Thoracic aorta (tissue), 2 donors: ENCODE results near the gene BCAS3. TPM values are rescaled to one million over a fixed set of nuclear protein-coding genes. Genes with fewer than 3 reads are reported as not detected.

Source experiments
- ATAC-seq: fragments of 150-250 bp; one replicate; pipeline ENCODE4 v1.8.0; 2017; ENCODE audit warnings: low read depth; ENCODE audit not compliant: insufficient number of reproducible peaks, low FRiP score
- DNase-seq: peaks from one replicate; pipeline ENCODE4 v3.0.0-alpha.2; 2020; ENCODE audit warnings: low spot score
- H3K27ac ChIP-seq, 2 donors: fragments of 200-600 bp; sonication (generic); 1 replicate in 1 of 2; 2 replicates in 1 of 2; pipeline ENCODE4 v1.5.1; 2016; ENCODE audit warnings: mild to moderate bottlenecking in 2 of 2, moderate library complexity in 2 of 2
- H3K27me3 ChIP-seq: fragments of 200-600 bp; sonication (generic); replicated peaks from 2 replicates; pipeline ENCODE4 v1.6.0; 2016; ENCODE audit warnings: mild to moderate bottlenecking; ENCODE audit not compliant: insufficient read depth
- H3K36me3 ChIP-seq: fragments of 200-600 bp; sonication (generic); one replicate; pipeline ENCODE4 v1.5.1; 2016
- H3K4me1 ChIP-seq, 2 donors: fragments of 200-600 bp; sonication (generic); 1 replicate in 1 of 2; 2 replicates in 1 of 2; pipeline versions ENCODE4 v1.5.1 to v1.6.0; 2016; ENCODE audit warnings: low read depth in 2 of 2, mild to moderate bottlenecking in 1 of 2; ENCODE audit not compliant: control insufficient read depth in 1 of 2
- H3K4me3 ChIP-seq: fragments of 200-600 bp; sonication (generic); 2 replicates; pipeline ENCODE4 v1.5.1; 2016; ENCODE audit warnings: mild to moderate bottlenecking
- H3K9me3 ChIP-seq: fragments of 200-600 bp; sonication (generic); 2 replicates; pipeline ENCODE4 v1.5.1; 2016
- CTCF ChIP-seq: fragments of 200-600 bp; sonication (generic); IDR thresholded peaks from one replicate; pipeline ENCODE4 v1.5.1; 2019; ENCODE audit warnings: antibody characterized with exemption
- total RNA-seq, 2 donors: library from RNA; depleted of rRNA; stranded (reverse); fragments of >200 nt; gene quantifications; one replicate each; pipeline versions ENCODE4 v1.1.0 to v1.2.3, GENCODE V29; 2016

BCAS3 gene
- total RNA-seq, 2 donors from 2014 or later = 35.1 to 69.3 TPM

- no peak overlapping the region for H3K4me3 ChIP-seq
- TF ChIP-seq CTCF = no peak
- no peaks in the 10 kb centered on the region for H3K36me3 ChIP-seq
- ATAC-seq (no peak), DNase-seq (no peak)
- H3K27me3 ChIP-seq = no peaks in the 10 kb centered on the region
- H3K9me3 ChIP-seq = no peaks in the 10 kb centered on the region
- H3K4me1 ChIP-seq = peaks cover 0 to 10% of the 10 kb centered on the region in 2 donors
- H3K27ac ChIP-seq = no peak overlapping the region
Observed at GRCh38 chr17:61185385-61185784, 507.7 kb downstream of the BCAS3 start.

GRCh38 chr17:61187038-61187437 is 509.4 kb downstream of the BCAS3 start:
- Histone ChIP-seq H3K9me3 (no peaks in the 10 kb centered on the region), H3K36me3 (no peaks in the 10 kb centered on the region), H3K27me3 (no peaks in the 10 kb centered on the region), H3K4me1 (peaks cover 0 to 10% of the 10 kb centered on the region in 2 donors), H3K27ac (no peak overlapping the region), H3K4me3 (no peak overlapping the region)
- no peak for ATAC-seq
- TF ChIP-seq CTCF = no peak
- no peak for DNase-seq

- ATAC-seq (no peak), DNase-seq (no peak)
- TF ChIP-seq CTCF = no peak
- Histone ChIP-seq H3K27ac (no peak overlapping the region), H3K4me3 (no peak overlapping the region), H3K4me1 (peaks cover 0 to 10% of the 10 kb centered on the region in 2 donors), H3K27me3 (no peaks in the 10 kb centered on the region), H3K9me3 (no peaks in the 10 kb centered on the region), H3K36me3 (no peaks in the 10 kb centered on the region)
Observed at GRCh38 chr17:61188081-61188480, 510.4 kb downstream of the BCAS3 start.

- Histone ChIP-seq H3K4me1 (peaks cover 0 to 10% of the 10 kb centered on the region in 2 donors), H3K9me3 (no peaks in the 10 kb centered on the region), H3K27ac (no peak overlapping the region), H3K27me3 (no peaks in the 10 kb centered on the region), H3K4me3 (no peak overlapping the region), H3K36me3 (no peaks in the 10 kb centered on the region)
- no peak for TF ChIP-seq CTCF
- ATAC-seq (no peak), DNase-seq (no peak)
Observed at GRCh38 chr17:61189968-61190367, 512.3 kb downstream of the BCAS3 start.

- DNase-seq (no peak), ATAC-seq (no peak)
- H3K27me3 ChIP-seq = no peaks in the 10 kb centered on the region
- H3K36me3 ChIP-seq = no peaks in the 10 kb centered on the region
- peak overlapping the region; percentile 36 for H3K4me3 ChIP-seq
- no peak for TF ChIP-seq CTCF
- H3K4me1 ChIP-seq = peaks cover 17 to 25% of the 10 kb centered on the region in 2 donors
- no peaks in the 10 kb centered on the region for H3K9me3 ChIP-seq
- H3K27ac ChIP-seq = peak overlapping the region in 1 of 2 donors; percentile 33
Observed at GRCh38 chr17:61196302-61196704, 518.7 kb downstream of the BCAS3 start.
